Measurements from ENCODE around the gene NUBPL.

DNA sequence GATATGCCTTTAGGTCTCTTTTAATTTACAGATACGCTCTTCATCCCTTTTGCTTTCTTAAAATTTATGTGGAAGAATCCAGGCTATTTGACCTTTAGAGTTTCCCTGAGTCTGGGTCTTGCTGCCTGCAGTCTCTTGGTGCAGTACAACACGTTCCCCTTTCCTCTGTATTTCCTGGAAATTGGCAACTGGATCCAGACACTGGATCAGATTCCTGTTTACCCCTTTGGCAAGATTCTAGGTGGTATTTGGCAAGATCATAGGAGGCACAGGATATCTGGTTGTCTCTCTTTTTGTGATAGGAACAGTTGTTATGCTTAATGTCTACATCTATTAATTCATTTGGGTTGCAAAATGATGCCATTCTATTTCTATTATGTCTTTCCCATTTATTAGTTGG, 328.1 kb downstream of the NUBPL start:
- TF ChIP-seq POLR2A (IDR thresholded peaks at IDR 0.05; ENCODE audit: low read depth, low read length) (no peak), TAF1 (IDR thresholded peaks at IDR 0.05; ENCODE audit: low read depth, low read length) (no peak), POLR2AphosphoS5 (IDR thresholded peaks at IDR 0.05; ENCODE audit: low read depth, low read length) (no peak), SPI1 (IDR thresholded peaks at IDR 0.05; ENCODE audit: low read depth, low read length) (no peak), PAX5 (IDR thresholded peaks at IDR 0.05; ENCODE audit: insufficient read depth, low read length, severe bottlenecking) (no peak), POU2F2 (IDR thresholded peaks at IDR 0.05; ENCODE audit: low read depth, low read length) (no peak)
